Measurements from ENCODE around the gene FAM118A.
"Not testable (repeated sequence)": the region's sequence is repeated elsewhere in the genome, so short reads cannot be mapped to it uniquely, and the experiment has no call there.

FAM118A gene

GRCh38 chr22:45273452-45274075, 36.2 kb upstream of the FAM118A start:
- no peak for TF ChIP-seq CTCF (IDR thresholded peaks at IDR 0.05; ENCODE audit: borderline replicate concordance, insufficient read depth, low read depth, low read length)
- no peak overlapping the region for H3K4me3 ChIP-seq (ENCODE audit: low read depth, low read length)

GRCh38 chr22:45276507-45277105, 33.1 kb upstream of the FAM118A start:
- no peak overlapping the region for H3K4me3 ChIP-seq (ENCODE audit: low read depth, low read length)
- no peak for TF ChIP-seq CTCF (IDR thresholded peaks at IDR 0.05; ENCODE audit: borderline replicate concordance, insufficient read depth, low read depth, low read length)

- not testable (repeated sequence) for H3K4me3 ChIP-seq (ENCODE audit: low read depth, low read length)
Measured at GRCh38 chr22:45277720-45278119, 32.0 kb upstream of the FAM118A start.

GRCh38 chr22:45278125-45278524, 31.6 kb upstream of the FAM118A start:
- no peak overlapping the region for H3K4me3 ChIP-seq (ENCODE audit: low read depth, low read length)

GRCh38 chr22:45280587-45280980, 29.1 kb upstream of the FAM118A start:
- TF ChIP-seq CTCF (IDR thresholded peaks at IDR 0.05; ENCODE audit: borderline replicate concordance, insufficient read depth, low read depth, low read length) = no peak

More at GRCh38 chr22:45278125-45278524, 31.6 kb upstream of the FAM118A start:
- TF ChIP-seq CTCF (IDR thresholded peaks at IDR 0.05; ENCODE audit: borderline replicate concordance, insufficient read depth, low read depth, low read length) = no peak

GRCh38 chr22:45281010-45281409, 28.7 kb upstream of the FAM118A start:
- no peak for TF ChIP-seq CTCF (IDR thresholded peaks at IDR 0.05; ENCODE audit: borderline replicate concordance, insufficient read depth, low read depth, low read length)
- H3K4me3 ChIP-seq (ENCODE audit: low read depth, low read length) = no peak overlapping the region

More at GRCh38 chr22:45280587-45280980, 29.1 kb upstream of the FAM118A start:
- no peak overlapping the region for H3K4me3 ChIP-seq (ENCODE audit: low read depth, low read length)

GRCh38 chr22:45284705-45285262, 24.9 kb upstream of the FAM118A start, which contains the start of gene UPK3A:
UPK3A (plus strand) TSS chr22:45284949; CDS start chr22:45285014, 65 bp downstream.
- no peak for TF ChIP-seq CTCF (IDR thresholded peaks at IDR 0.05; ENCODE audit: borderline replicate concordance, insufficient read depth, low read depth, low read length)
- no peak within 1 kb of the TSS for H3K4me3 ChIP-seq (ENCODE audit: low read depth, low read length)
